GM23248 (cell line): ENCODE data around the gene SCNM1. TPM values are rescaled to one million over a fixed set of nuclear protein-coding genes. Genes with fewer than 3 reads are reported as not detected.

Source experiments
- DNase-seq: peaks from one replicate; pipeline ENCODE4 v3.0.0-alpha.2; 2015
- H2AFZ ChIP-seq: fragments of 200-600 bp; sonication (generic); 2 replicates; pipeline ENCODE4 v1.6.1; 2016; ENCODE audit warnings: antibody characterized with exemption
- H3F3A ChIP-seq: fragments of 200-600 bp; sonication (generic); 2 replicates; pipeline ENCODE4 v1.6.1; 2016; ENCODE audit warnings: mild to moderate bottlenecking, antibody characterized with exemption, mixed run types; ENCODE audit not compliant: insufficient read depth
- H3K27ac ChIP-seq: fragments of 200-600 bp; sonication (generic); 2 replicates; pipeline ENCODE4 v1.5.1; 2016; ENCODE audit warnings: mild to moderate bottlenecking
- H3K27me3 ChIP-seq: fragments of 200-600 bp; sonication (generic); replicated peaks from 2 replicates; pipeline ENCODE4 v1.6.1; 2016; ENCODE audit warnings: mild to moderate bottlenecking; ENCODE audit not compliant: insufficient read depth
- H3K36me3 ChIP-seq: fragments of 200-600 bp; sonication (generic); 2 replicates; pipeline ENCODE4 v1.6.1; 2016; ENCODE audit warnings: low read depth, mild to moderate bottlenecking
- H3K4me1 ChIP-seq: fragments of 200-600 bp; sonication (generic); 2 replicates; pipeline ENCODE4 v1.6.1; 2016; ENCODE audit warnings: mild to moderate bottlenecking; ENCODE audit not compliant: insufficient read depth
- H3K4me2 ChIP-seq: fragments of 200-600 bp; sonication (generic); one replicate; pipeline ENCODE4 v1.6.1; 2016; ENCODE audit warnings: mild to moderate bottlenecking; ENCODE audit not compliant: unreplicated experiment
- H3K4me3 ChIP-seq: fragments of 200-600 bp; sonication (generic); 2 replicates; pipeline ENCODE4 v1.5.1; 2016; ENCODE audit warnings: mild to moderate bottlenecking
- H3K79me2 ChIP-seq: fragments of 200-600 bp; sonication (generic); 2 replicates; pipeline ENCODE4 v1.6.1; 2016; ENCODE audit warnings: mild to moderate bottlenecking; ENCODE audit not compliant: insufficient read depth
- H3K9ac ChIP-seq: fragments of 200-600 bp; sonication (generic); 2 replicates; pipeline ENCODE4 v1.6.1; 2016; ENCODE audit warnings: mild to moderate bottlenecking
- H3K9me2 ChIP-seq: fragments of 200-600 bp; sonication (generic); 2 replicates; pipeline ENCODE4 v1.6.1; 2016; ENCODE audit warnings: mixed run types, mild to moderate bottlenecking, moderate library complexity; ENCODE audit not compliant: insufficient read depth
- H3K9me3 ChIP-seq: fragments of 200-600 bp; sonication (generic); one replicate; pipeline ENCODE4 v1.6.1; 2017; ENCODE audit warnings: low read depth
- H4K20me1 ChIP-seq: fragments of 200-600 bp; sonication (generic); 2 replicates; pipeline ENCODE4 v1.6.0; 2016; ENCODE audit not compliant: insufficient read depth
- EZH2 ChIP-seq: fragments of 200-600 bp; sonication (generic); IDR thresholded peaks from 2 replicates; pipeline ENCODE4 v1.6.1; 2018; ENCODE audit warnings: antibody characterized with exemption, mild to moderate bottlenecking; ENCODE audit not compliant: insufficient read depth, poor library complexity, severe bottlenecking
- EZH2phosphoT487 ChIP-seq: fragments of 200-600 bp; sonication (generic); IDR thresholded peaks from 2 replicates; pipeline ENCODE4 v1.6.1; 2018; ENCODE audit warnings: antibody characterized with exemption, moderate library complexity, mild to moderate bottlenecking, low read depth; ENCODE audit not compliant: insufficient read depth
- WGBS, 2 experiments: methylation state at CpG; one replicate each; pipeline ENCODE4 v1.1.6; 2015 to 2017; ENCODE audit warnings: low lambda C conversion rate in 2 of 2, low coverage in 1 of 2; ENCODE audit errors: missing lambda C conversion rate in 2 of 2; 5-methylcytosine and 5-hydroxymethylcytosine counted together
- in situ Hi-C: fragments of 300-500 bp; cut with MboI; formaldehyde crosslinking; loops from 2 replicates; pipeline ENCODE4 v1.15.0; 2020
- polyA plus RNA-seq: library from polyadenylated mRNA; unstranded; fragments of >200 nt; fragmentation: Nextera tagmentation; extraction: Ambion mirVana; gene quantifications from 2 replicates; pipeline ENCODE4 v1.2.1, GENCODE V29; 2016
- total RNA-seq: library from RNA; depleted of rRNA; stranded (reverse); fragments of >200 nt; shearing (Covaris generic); gene quantifications from 2 replicates; pipeline ENCODE4 v1.2.3, GENCODE V29; 2014; rRNA removed

SCNM1 gene, protein sequence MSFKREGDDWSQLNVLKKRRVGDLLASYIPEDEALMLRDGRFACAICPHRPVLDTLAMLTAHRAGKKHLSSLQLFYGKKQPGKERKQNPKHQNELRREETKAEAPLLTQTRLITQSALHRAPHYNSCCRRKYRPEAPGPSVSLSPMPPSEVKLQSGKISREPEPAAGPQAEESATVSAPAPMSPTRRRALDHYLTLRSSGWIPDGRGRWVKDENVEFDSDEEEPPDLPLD
- total RNA-seq (27.7 and 35.2 TPM in 2 replicates), polyA plus RNA-seq (73.3 and 77.4 TPM in 2 replicates)

DNA sequence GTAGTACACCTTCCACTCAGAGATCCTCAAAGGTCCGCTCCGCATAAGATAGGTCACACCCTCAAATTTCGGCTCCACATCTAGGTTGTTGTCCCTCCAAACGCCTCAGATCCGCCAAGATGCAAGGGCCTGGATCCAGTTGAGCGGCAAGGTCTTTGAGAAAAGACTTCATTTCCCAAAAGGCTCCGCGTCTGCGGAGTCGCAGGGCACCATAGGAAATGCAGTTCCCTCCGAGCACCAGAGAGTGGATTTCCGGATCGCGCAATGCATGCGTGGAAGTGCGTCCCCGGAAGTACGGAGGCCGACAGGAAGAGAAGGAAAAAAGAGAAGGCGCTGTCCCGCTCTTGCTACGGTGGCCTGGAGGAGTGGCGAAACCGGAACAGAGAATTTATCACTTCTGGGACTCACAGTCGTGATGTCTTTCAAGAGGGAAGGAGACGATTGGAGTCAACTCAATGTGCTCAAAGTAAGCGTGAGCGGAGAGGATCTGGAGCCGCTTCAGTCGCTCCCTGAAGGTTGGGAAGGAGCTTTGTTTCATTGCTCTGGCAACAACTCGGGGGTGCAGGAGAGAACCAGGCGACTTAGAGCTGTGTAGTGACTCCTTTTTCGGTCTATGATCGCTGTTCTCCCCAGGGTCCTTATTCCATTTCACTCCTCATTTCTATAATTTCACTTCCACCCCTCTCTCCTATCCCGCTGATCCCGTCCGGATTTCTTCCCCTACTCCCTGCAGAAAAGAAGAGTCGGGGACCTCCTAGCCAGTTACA, at the start of gene SCNM1, which contains the start of gene LYSMD1:
Gene SCNM1, plus strand, starts transcription at position 407 of the 767 bp plus-strand sequence. Its CDS starts 9 bp downstream, at position 416.
Gene LYSMD1, minus strand, starts transcription at position 165 of the 767 bp plus-strand sequence. CDS start 644 bp downstream, outside the sequence.
- H3F3A ChIP-seq: peaks cover 14% of the 10 kb centered on the region; the same call in 1 of the 2 replicates
- H3K79me2 ChIP-seq: peaks cover 57% of the 10 kb centered on the region
- no peaks in the 10 kb centered on the region for H3K27me3 ChIP-seq
- WGBS, 2 experiments: 1% methylated on average over 37 to 38 of the region's 38 CpGs
- peak within 1 kb of the TSS; percentile 93 for H3K9ac ChIP-seq
- H3K4me2 ChIP-seq: peak within 1 kb of the TSS; percentile 92
- H3K36me3 ChIP-seq: peaks cover 14% of the 10 kb centered on the region; the same call in 1 of the 2 replicates
- peak within 1 kb of the TSS; percentile 81 for H3K27ac ChIP-seq
- no peaks in the 10 kb centered on the region for H3K9me2 ChIP-seq
- peak within 1 kb of the TSS; percentile 90 for H3K4me3 ChIP-seq
- no peaks in the 10 kb centered on the region for H4K20me1 ChIP-seq
- peak; percentile 99 for DNase-seq
- H2AFZ ChIP-seq: peak within 1 kb of the TSS; percentile 95
- peaks cover 20% of the 10 kb centered on the region for H3K4me1 ChIP-seq
- no peak for TF ChIP-seq EZH2
- TF ChIP-seq EZH2phosphoT487: no peak
- in situ Hi-C loops: no loop called here
- no peaks in the 10 kb centered on the region for H3K9me3 ChIP-seq

DNA sequence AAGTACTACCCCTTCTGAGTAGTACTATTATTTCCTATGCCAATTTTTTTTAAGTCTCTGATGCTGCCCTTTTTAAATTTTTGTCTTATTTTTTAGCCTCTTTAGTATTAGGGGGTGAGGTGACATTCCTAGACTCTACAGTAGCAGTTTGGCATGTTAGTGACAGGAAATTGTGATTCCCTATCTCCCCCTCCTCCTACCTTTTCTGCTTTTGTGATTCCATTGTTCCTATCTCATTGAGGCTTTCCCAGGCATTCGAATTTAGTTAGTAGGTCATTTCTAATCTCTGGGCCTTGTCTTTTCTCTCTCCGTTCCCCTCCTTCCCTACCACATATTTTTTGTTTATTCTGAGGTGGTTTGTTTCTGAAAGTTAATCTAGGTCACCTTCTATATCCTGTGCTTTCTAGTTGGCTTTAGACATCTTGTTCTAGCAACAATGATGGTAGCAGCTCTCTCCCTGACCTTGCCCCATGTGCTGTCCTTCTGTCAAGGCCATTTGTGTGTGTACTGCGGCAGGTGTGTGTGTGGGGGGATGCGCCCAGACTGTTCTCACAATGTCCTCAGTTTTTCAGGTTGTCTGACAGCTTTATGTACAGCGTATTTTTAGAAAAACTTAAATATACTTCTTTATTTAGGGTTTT, 41.1 kb upstream of the SCNM1 start:
- 0 out of 2 replicates have a peak, but pooled peaks cover 3% of the 10 kb centered on the region for H3F3A ChIP-seq
- no peak overlapping the region for H3K4me2 ChIP-seq
- no peaks in the 10 kb centered on the region for H3K27me3 ChIP-seq
- no peaks in the 10 kb centered on the region for H3K79me2 ChIP-seq
- no peak for DNase-seq
- no peak for TF ChIP-seq EZH2phosphoT487
- TF ChIP-seq EZH2: no peak
- no peak overlapping the region for H3K27ac ChIP-seq
- H3K9me2 ChIP-seq: no peaks in the 10 kb centered on the region
- no peak overlapping the region for H2AFZ ChIP-seq
- no peak overlapping the region for H3K4me3 ChIP-seq
- no peaks in the 10 kb centered on the region for H3K9me3 ChIP-seq
- no peaks in the 10 kb centered on the region for H4K20me1 ChIP-seq
- H3K36me3 ChIP-seq: no peaks in the 10 kb centered on the region; the same call in 1 of the 2 replicates
- in situ Hi-C loops: no loop called here
- H3K9ac ChIP-seq: no peak overlapping the region
- WGBS, 2 experiments: 89 to 94% methylated on average over 5 of the region's 5 CpGs
- H3K4me1 ChIP-seq: no peaks in the 10 kb centered on the region

DNA sequence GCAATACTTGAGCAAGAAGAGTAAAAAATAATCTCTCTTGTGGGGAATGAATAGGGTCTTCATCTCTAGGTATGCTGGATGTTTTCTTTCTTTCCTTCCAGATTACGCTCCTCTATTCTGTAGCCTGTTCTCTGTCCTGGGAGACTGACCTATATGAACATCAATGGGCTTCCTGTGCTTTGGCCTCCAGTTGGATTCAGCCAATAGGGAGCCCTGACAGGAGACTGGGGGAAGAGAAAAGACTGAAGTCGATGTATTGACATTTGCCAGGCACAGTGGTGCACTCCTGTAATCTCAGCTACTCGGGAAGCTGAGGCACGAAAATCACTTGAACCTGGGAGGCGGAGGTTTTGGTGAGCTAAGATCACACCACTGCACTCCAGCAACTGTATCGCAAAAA, 37.1 kb upstream of the SCNM1 start:
- no peak for DNase-seq
- Histone ChIP-seq H3K27me3 (no peaks in the 10 kb centered on the region), H3K36me3 (no peaks in the 10 kb centered on the region; the same call in 1 of the 2 replicates), H3K4me2 (no peak overlapping the region), H3K9me2 (no peaks in the 10 kb centered on the region), H3K27ac (no peak overlapping the region), H3K4me1 (no peaks in the 10 kb centered on the region), H3K9me3 (no peaks in the 10 kb centered on the region), H2AFZ (no peak overlapping the region), H3K9ac (no peak overlapping the region), H3K4me3 (no peak overlapping the region), H3K79me2 (no peaks in the 10 kb centered on the region), H4K20me1 (no peaks in the 10 kb centered on the region), H3F3A (peaks cover 10% of the 10 kb centered on the region; the same call in 1 of the 2 replicates)
- in situ Hi-C loops: no loop called here
- WGBS, 2 experiments: 59 to 64% methylated on average over 6 of the region's 6 CpGs
- TF ChIP-seq EZH2phosphoT487: no peak

DNA sequence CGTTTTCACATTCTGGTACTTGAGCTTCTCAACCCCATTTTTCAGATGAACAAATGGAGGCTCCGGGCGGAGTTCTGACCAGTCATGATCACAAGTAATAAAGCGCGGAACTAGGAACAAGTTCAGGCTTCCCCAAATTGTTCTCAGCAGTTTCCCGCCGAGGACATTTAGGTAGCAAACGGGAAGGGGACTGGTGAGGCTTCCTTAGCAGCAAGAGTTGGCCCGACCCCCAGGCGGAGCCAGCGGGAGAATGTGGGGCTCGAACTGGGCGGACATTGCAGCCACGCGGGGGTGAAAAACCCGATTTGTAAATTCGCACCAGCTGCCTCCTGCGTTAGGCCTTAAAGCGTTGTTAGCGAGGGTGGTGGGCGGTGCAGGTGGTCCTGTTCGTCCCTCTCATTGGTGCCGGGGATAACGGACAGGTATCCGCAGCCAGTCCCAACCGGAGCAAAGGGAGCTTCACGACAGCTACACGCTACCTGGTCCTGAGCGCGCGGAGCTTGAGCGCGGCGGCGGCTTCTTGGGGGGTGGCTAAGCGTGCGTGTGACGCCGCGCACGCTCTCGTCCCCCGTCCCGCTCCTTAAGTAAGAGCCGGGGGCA, 34.9 kb upstream of the SCNM1 start:
- Histone ChIP-seq H3K4me2 (peak overlapping the region; percentile 84), H3F3A (peaks cover 10% of the 10 kb centered on the region; the same call in 1 of the 2 replicates), H3K79me2 (no peaks in the 10 kb centered on the region), H3K9me2 (no peaks in the 10 kb centered on the region), H3K27me3 (no peaks in the 10 kb centered on the region), H3K4me3 (peak overlapping the region; percentile 66), H4K20me1 (no peaks in the 10 kb centered on the region), H3K9me3 (no peaks in the 10 kb centered on the region), H2AFZ (peak overlapping the region; percentile 91), H3K9ac (peak overlapping the region; percentile 62), H3K4me1 (no peaks in the 10 kb centered on the region), H3K36me3 (no peaks in the 10 kb centered on the region; the same call in 1 of the 2 replicates), H3K27ac (no peak overlapping the region)
- in situ Hi-C loops: no loop called here
- 5 to 8% methylated on average over 41 to 45 of the region's 45 CpGs for WGBS, 2 experiments
- peak; percentile 92 for DNase-seq
- TF ChIP-seq EZH2: no peak
- no peak for TF ChIP-seq EZH2phosphoT487
